GM06990 (cell line): Measurements from ENCODE around the gene ZNF202.

Source experiments
- DNase-seq: peaks from one replicate; pipeline ENCODE4 v3.0.0-alpha.2; 2011; ENCODE audit not compliant: insufficient read length; ENCODE audit errors: extremely low read depth
- H3K27me3 ChIP-seq: replicated peaks from 2 replicates; pipeline ENCODE4 v1.6.0; 2011; ENCODE audit warnings: low read length; ENCODE audit not compliant: control insufficient read depth, insufficient read depth
- H3K36me3 ChIP-seq: 2 replicates; pipeline ENCODE4 v1.5.1; 2011; ENCODE audit warnings: low read length; ENCODE audit not compliant: control insufficient read depth, insufficient read depth
- H3K4me3 ChIP-seq: replicated peaks from 2 replicates; pipeline ENCODE4 v1.5.1; 2011; ENCODE audit warnings: low read depth, mild to moderate bottlenecking, control low read depth, low read length
- CTCF ChIP-seq: IDR thresholded peaks from 2 replicates; pipeline ENCODE4 v1.5.1; 2011; ENCODE audit warnings: low read length, control low read depth, mild to moderate bottlenecking, inconsistent platforms; ENCODE audit not compliant: insufficient read depth, poor library complexity, severe bottlenecking

Gene ZNF202

GRCh38 chr11:123738374-123738773, 3.1 kb downstream of the ZNF202 start:
- no peak for DNase-seq
- H3K27me3 ChIP-seq = no peaks in the 10 kb centered on the region
- no peak for TF ChIP-seq CTCF
- peaks cover 6% of the 10 kb centered on the region for H3K36me3 ChIP-seq
- no peak overlapping the region for H3K4me3 ChIP-seq

- Histone ChIP-seq H3K4me3 (no peak overlapping the region), H3K36me3 (peaks cover 6% of the 10 kb centered on the region), H3K27me3 (no peaks in the 10 kb centered on the region)
- DNase-seq = no peak
- no peak for TF ChIP-seq CTCF
These were observed 4.7 kb downstream of the ZNF202 start for GRCh38 chr11:123736769-123737168.

GRCh38 chr11:123729602-123730001, 11.9 kb downstream of the ZNF202 start:
- no peak for DNase-seq
- peaks cover 36% of the 10 kb centered on the region for H3K36me3 ChIP-seq

GRCh38 chr11:123725995-123726655, 15.3 kb downstream of the ZNF202 start:
- no peak for DNase-seq
- no peak for TF ChIP-seq CTCF
- Histone ChIP-seq H3K27me3 (no peaks in the 10 kb centered on the region), H3K4me3 (no peak overlapping the region), H3K36me3 (peaks cover 37% of the 10 kb centered on the region)

More at GRCh38 chr11:123729602-123730001, 11.9 kb downstream of the ZNF202 start:
- no peak for TF ChIP-seq CTCF
- Histone ChIP-seq H3K27me3 (no peaks in the 10 kb centered on the region), H3K4me3 (no peak overlapping the region)

- TF ChIP-seq CTCF = no peak
- Histone ChIP-seq H3K36me3 (peaks cover 3% of the 10 kb centered on the region), H3K4me3 (no peak overlapping the region), H3K27me3 (no peaks in the 10 kb centered on the region)
- DNase-seq = no peak
These were observed 22.0 kb downstream of the ZNF202 start for GRCh38 chr11:123719452-123719851.

- DNase-seq = no peak
- H3K36me3 ChIP-seq = no peaks in the 10 kb centered on the region
- no peak for TF ChIP-seq CTCF
- no peak overlapping the region for H3K4me3 ChIP-seq
- no peaks in the 10 kb centered on the region for H3K27me3 ChIP-seq
These were observed 23.0 kb downstream of the ZNF202 start for GRCh38 chr11:123718469-123718868.
